ENCODE measurements around the gene XRCC5.

The XRCC5 gene

DNA sequence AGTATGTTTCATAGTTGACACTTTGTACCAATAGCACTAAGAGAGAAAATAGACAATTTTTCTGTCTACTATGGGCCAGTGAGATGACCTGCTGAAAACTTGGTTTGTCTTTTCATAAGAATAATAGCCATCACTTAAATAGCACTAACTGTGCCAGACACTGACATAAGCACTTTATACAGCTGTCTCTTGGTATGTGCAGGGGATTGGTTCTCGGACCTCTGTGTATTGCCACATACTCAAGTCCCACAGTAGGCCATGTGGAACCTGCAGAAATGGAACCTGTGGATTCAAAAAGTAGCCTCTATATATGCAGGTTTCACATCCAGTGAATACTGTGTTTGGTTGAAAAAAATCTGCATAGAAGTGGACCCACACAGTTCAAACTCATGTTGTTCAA lies 126.7 kb downstream of the XRCC5 start:
- DNase-seq: no peak

DNA sequence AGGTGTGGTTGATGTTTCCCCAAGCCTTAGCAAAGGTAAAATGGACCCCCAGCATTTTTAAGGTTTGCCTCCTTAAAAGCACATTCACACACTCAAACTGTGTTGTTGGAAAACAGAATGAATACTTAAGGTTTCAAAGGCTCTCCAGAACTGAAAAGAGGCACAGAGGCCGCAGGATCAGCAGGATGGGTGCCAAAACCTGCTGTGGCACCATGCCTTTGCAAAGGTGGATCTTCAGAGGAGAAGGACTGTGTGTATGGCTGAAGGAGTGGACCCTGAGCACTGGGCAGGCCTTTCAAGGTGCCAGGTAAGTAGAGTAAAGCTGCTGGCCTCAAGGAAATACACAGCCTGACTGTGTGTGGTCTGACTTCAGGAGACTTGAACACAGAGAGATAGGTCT lies 127.3 kb downstream of the XRCC5 start:
- DNase-seq: no peak

DNA sequence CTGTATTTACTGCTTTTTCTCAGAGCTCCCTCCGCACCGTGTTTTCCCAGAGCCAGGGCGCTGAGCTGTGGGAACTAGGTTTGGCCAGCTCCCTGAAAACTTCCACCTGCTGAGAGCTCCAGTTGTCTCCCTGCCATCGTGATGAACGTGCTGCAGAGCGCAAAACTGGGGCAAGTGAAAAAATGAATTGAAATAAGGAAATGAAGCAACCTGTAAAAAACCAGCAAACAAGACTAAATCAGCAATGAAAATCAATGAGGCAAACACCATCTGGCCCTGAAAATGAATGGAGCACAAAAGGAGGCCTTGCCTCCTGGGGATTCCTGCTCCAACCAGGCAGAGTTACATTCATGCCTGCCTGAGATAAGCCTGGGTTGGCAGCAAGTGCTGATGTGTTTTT lies 133.2 kb downstream of the XRCC5 start:
- no peak for DNase-seq

DNA sequence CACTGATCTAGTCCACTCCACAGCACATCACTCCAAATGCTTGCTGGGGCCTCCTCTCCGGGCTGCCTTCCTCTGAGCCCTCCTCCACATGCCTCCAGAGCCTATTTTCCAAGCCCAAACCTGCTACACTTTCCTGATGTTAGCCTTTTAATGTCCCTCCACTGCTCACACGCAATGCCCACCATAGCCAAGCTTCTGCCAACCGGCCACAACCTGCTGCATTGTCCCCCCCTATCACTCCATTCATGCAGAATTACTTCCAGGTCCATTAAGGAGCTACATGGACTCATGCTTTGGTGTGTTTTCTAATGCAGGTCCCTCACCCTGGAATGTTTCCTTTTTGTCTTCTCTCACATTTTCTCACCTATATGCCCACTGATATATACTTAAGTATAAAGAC lies 133.9 kb downstream of the XRCC5 start:
- DNase-seq: no peak

DNA sequence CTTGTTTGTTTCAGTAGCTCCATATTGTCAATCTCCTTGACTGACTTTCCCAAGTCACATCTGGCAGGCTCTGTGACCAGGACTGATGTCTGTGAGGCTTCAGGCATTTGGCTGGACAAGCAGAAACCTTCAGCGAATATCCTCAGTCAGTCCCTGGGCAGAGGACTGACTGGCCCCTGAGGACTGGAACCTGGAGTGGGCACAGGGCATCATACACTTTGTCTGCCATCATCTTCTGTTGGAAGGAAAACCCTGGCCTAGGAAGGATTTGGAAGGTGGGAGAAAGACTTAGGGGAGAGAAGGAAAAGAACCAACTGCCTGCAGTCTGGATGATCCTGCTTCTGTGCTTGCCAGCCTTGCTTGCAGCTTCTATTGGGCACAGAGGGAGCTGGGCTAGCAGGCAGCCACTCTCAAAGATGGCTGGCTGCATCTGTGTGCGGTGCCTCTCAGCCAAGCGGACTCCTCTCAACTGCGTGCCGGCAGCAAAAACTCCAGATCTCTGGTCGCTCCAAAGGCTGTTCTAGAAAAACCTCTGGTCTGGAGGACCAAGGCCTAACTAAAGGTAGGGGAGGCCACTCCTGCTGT lies 136.3 kb downstream of the XRCC5 start:
- no peak for DNase-seq

DNA sequence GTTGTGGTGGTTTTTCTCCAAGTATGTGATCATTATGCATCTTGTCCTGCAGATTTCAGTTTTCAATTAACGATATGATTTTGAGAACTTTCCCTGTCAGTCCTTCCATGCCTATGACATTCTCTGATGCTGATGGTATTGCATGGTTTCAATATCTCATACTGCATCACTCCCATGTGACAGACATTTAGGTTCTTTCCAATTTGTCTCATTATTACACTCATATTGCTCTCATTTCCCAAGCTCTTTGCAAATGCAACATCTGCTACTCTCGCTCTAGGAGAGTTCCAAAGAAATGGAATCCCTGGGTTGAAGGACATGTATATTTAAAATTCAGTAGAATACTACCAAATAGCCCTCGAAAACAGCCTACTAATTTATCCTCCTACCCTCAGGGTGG lies 137.6 kb downstream of the XRCC5 start:
- no peak for DNase-seq

Data from NCI-H1105 (cell line).